Muscle layer of duodenum (tissue), 2 donors: ENCODE results near the gene TMEM54.

Source experiments
- H3K27ac ChIP-seq: one replicate; pipeline ENCODE4 v1.7.0; 2013; ENCODE audit warnings: mild to moderate bottlenecking, low read length
- H3K27me3 ChIP-seq: one replicate; pipeline ENCODE4 v1.7.0; 2013; ENCODE audit warnings: low read depth, mild to moderate bottlenecking, control low read depth, low read length
- H3K36me3 ChIP-seq, 2 donors: one replicate each; pipeline ENCODE4 v1.7.0; 2013; ENCODE audit warnings: low read length in 2 of 2, control low read depth in 1 of 2, mild to moderate bottlenecking in 1 of 2; ENCODE audit not compliant: insufficient read depth in 2 of 2, control insufficient read depth in 1 of 2
- H3K4me1 ChIP-seq, 2 donors: one replicate each; pipeline ENCODE4 v1.7.0; 2013; ENCODE audit warnings: low read length in 2 of 2, mild to moderate bottlenecking in 2 of 2, control low read depth in 1 of 2, moderate library complexity in 1 of 2; ENCODE audit not compliant: insufficient read depth in 2 of 2, control insufficient read depth in 1 of 2
- H3K4me3 ChIP-seq, 2 donors: one replicate each; pipeline ENCODE4 v1.7.0; 2013; ENCODE audit warnings: low read length in 2 of 2, low read depth in 1 of 2, mild to moderate bottlenecking in 1 of 2
- H3K9me3 ChIP-seq, 2 donors: one replicate each; pipeline ENCODE4 v1.7.0; 2013; ENCODE audit warnings: low read length in 2 of 2, control low read depth in 1 of 2, mild to moderate bottlenecking in 1 of 2; ENCODE audit not compliant: control insufficient read depth in 1 of 2
- donor health status: healthy.

Gene TMEM54

GRCh38 chr1:32900371-32900955 lies 726 bp downstream of the TMEM54 start:
- H3K4me3 ChIP-seq, result peak overlapping the region; percentile 53 to 67
- no peaks in the 10 kb centered on the region for H3K9me3 ChIP-seq
- no peaks in the 10 kb centered on the region for H3K36me3 ChIP-seq
- H3K27me3 ChIP-seq, result no peaks in the 10 kb centered on the region
- peaks cover 0 to 10% of the 10 kb centered on the region in 2 donors for H3K4me1 ChIP-seq
- H3K27ac ChIP-seq, result peak overlapping the region; percentile 16

DNA sequence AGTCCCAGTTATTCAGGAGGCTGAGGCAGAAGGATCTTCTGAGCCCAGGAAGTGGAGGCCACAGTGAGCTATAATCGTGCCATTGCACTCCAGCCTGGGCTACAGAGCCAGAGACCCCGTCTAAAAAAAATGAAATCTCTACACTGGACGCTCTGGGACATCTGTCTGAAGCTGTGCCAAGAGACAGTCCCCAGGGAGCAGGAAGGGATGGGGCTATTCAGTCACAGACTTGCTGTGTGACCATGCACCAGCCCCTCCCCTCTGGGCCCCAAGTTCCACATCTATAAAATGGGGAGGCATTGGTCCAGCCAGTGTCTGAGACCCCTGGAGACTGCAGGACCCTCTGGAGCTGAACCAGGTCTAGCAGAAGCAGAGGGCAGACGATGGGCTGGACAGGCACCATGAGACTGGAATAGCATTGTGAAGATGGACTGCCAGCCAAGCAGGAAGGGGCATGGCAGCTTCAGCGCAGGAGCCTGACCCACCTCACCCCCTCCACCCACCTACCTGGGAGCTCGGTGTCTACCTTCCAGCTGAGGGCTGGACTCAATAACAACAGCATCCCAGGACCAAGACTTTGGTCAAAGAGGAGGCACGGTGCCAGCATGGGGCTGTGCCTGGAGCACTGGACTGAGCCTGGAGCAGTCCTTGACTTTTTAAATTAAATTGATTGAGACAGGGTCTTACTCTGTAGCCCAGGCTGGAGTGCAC lies 1.4 kb downstream of the TMEM54 start:
- Histone ChIP-seq H3K4me3 (no peak overlapping the region), H3K27me3 (no peaks in the 10 kb centered on the region), H3K9me3 (no peaks in the 10 kb centered on the region), H3K36me3 (no peaks in the 10 kb centered on the region), H3K27ac (no peak overlapping the region), H3K4me1 (peaks cover 0 to 10% of the 10 kb centered on the region in 2 donors)

DNA sequence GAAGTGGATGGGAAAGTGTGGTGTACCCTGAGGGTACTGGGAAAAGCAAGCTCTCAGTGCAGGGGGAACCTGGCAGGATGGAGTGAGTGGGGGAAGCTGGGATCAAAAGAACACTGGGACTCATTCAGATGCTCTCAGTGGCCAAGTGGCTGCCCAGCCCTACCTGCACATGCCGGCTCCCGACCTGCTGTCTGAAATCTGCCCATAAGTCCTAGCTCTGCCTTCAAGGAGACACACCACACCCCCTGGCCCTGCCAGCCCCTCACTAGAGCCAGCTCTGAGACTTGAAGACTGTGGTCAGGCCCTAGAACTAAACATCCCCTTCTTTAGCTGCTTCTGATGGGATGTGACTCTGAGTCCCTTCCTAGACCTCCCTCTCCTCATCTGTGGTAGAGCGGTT lies 2.2 kb downstream of the TMEM54 start:
- H3K36me3 ChIP-seq, result no peaks in the 10 kb centered on the region
- H3K27me3 ChIP-seq, result no peaks in the 10 kb centered on the region
- H3K4me3 ChIP-seq, result no peak overlapping the region
- H3K9me3 ChIP-seq, result no peaks in the 10 kb centered on the region
- peaks cover 0 to 11% of the 10 kb centered on the region in 2 donors for H3K4me1 ChIP-seq
- H3K27ac ChIP-seq, result no peak overlapping the region

- Histone ChIP-seq H3K27me3 (no peaks in the 10 kb centered on the region), H3K36me3 (no peaks in the 10 kb centered on the region), H3K4me1 (peaks cover 0 to 20% of the 10 kb centered on the region in 2 donors), H3K27ac (no peak overlapping the region), H3K4me3 (no peak overlapping the region), H3K9me3 (no peaks in the 10 kb centered on the region)
These were observed 3.1 kb downstream of the TMEM54 start for GRCh38 chr1:32898056-32898455.

GRCh38 chr1:32897082-32898049 lies 3.8 kb downstream of the TMEM54 start:
- Histone ChIP-seq H3K36me3 (no peaks in the 10 kb centered on the region), H3K27me3 (no peaks in the 10 kb centered on the region), H3K27ac (no peak overlapping the region), H3K4me3 (no peak overlapping the region), H3K9me3 (no peaks in the 10 kb centered on the region), H3K4me1 (peaks cover 0 to 27% of the 10 kb centered on the region in 2 donors)

DNA sequence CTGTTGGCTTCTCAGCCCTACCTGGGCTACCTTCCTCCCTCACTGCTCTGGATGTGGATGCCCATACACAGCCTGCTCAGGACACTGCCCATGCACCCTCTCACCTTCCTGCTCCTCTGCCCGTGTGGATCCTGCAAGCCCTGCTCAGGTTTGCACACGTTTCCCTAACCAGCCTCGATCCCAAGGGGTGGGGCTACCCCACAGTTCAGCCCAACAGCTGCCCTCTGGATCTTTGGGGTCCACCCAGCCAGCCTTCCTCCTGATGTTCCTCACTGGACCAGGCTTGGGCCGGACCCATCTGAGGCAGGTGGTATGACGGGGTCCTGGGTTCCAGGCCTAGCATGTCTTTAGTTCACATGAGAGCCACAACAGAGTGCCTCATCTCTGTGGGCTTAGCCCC lies 4.7 kb downstream of the TMEM54 start:
- H3K36me3 ChIP-seq, result no peaks in the 10 kb centered on the region
- no peaks in the 10 kb centered on the region for H3K9me3 ChIP-seq
- no peak overlapping the region for H3K4me3 ChIP-seq
- no peaks in the 10 kb centered on the region for H3K27me3 ChIP-seq
- no peak overlapping the region for H3K27ac ChIP-seq
- peaks cover 0 to 23% of the 10 kb centered on the region in 2 donors for H3K4me1 ChIP-seq

- no peak overlapping the region for H3K27ac ChIP-seq
These were observed 5.6 kb downstream of the TMEM54 start for GRCh38 chr1:32895325-32896215.

DNA sequence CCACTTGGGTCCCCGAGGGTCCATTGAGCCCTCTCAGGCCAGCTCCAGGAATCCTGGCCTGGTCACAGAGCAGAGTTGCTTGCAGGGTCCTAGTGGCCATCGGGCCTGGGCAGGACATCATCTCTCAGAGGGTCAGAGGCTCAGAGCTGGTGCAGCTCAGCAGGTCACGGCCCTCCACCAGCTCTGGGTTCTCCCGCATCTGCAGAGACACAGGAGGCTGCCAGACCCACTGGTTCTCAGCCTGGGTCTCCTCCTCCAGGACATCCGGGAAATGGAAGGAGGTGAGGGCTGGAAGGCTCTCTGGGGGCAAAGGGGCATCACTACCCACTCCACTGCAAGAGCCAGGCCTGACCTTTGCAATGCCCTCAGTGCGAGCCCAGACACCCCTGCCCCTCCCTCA lies 6.5 kb downstream of the TMEM54 start:
- Histone ChIP-seq H3K36me3 (no peaks in the 10 kb centered on the region), H3K27ac (no peak overlapping the region), H3K4me1 (peaks cover 0 to 17% of the 10 kb centered on the region in 2 donors), H3K4me3 (no peak overlapping the region), H3K27me3 (peaks cover 7% of the 10 kb centered on the region), H3K9me3 (no peaks in the 10 kb centered on the region)

More at GRCh38 chr1:32895325-32896215, 5.6 kb downstream of the TMEM54 start:
- peaks cover 4% of the 10 kb centered on the region for H3K27me3 ChIP-seq
- no peaks in the 10 kb centered on the region for H3K36me3 ChIP-seq
- H3K4me3 ChIP-seq, result no peak overlapping the region
- no peaks in the 10 kb centered on the region for H3K9me3 ChIP-seq
- peaks cover 0 to 22% of the 10 kb centered on the region in 2 donors for H3K4me1 ChIP-seq

GRCh38 chr1:32894019-32894600 lies 7.1 kb downstream of the TMEM54 start:
- Histone ChIP-seq H3K36me3 (no peaks in the 10 kb centered on the region), H3K27me3 (peaks cover 7% of the 10 kb centered on the region), H3K9me3 (no peaks in the 10 kb centered on the region), H3K4me3 (peak overlapping the region in 1 of 2 donors; percentile 53), H3K27ac (no peak overlapping the region), H3K4me1 (peaks cover 0 to 17% of the 10 kb centered on the region in 2 donors)

- Histone ChIP-seq H3K27me3 (peaks cover 8% of the 10 kb centered on the region), H3K36me3 (no peaks in the 10 kb centered on the region), H3K27ac (no peak overlapping the region), H3K4me1 (peaks cover 0 to 17% of the 10 kb centered on the region in 2 donors), H3K9me3 (no peaks in the 10 kb centered on the region), H3K4me3 (peak overlapping the region; percentile 21 to 53)
These were observed 7.8 kb downstream of the TMEM54 start for GRCh38 chr1:32893198-32894018.
